Upper lobe of right lung (tissue), 1 donor: Measurements from ENCODE around the gene THSD1. TPM values are rescaled to one million over a fixed set of nuclear protein-coding genes. Genes with fewer than 3 reads are reported as not detected.
A peak's percentile ranks its signal among the peaks of the same experiment; 100 is the strongest.

Experiments used
- ATAC-seq: fragments of 200-7000 bp; cut with Tn5 transposase; one replicate; pipeline ENCODE4 v1.9.1; 2020; ENCODE audit warnings: mild to moderate bottlenecking, moderate library complexity
- DNase-seq: peaks from one replicate; pipeline ENCODE4 v3.0.0-alpha.2; 2020
- H3K27ac ChIP-seq: fragments of 200-600 bp; one replicate; pipeline ENCODE4 v1.8.0; 2022
- H3K27me3 ChIP-seq: fragments of 200-600 bp; one replicate; pipeline ENCODE4 v1.8.0; 2022; ENCODE audit warnings: mild to moderate bottlenecking
- H3K36me3 ChIP-seq: fragments of 200-600 bp; one replicate; pipeline ENCODE4 v1.8.0; 2022
- H3K4me1 ChIP-seq: fragments of 200-600 bp; one replicate; pipeline ENCODE4 v1.8.0; 2022
- H3K4me3 ChIP-seq: fragments of 200-600 bp; one replicate; pipeline ENCODE4 v1.8.0; 2022; ENCODE audit warnings: mild to moderate bottlenecking
- H3K9me3 ChIP-seq: fragments of 200-600 bp; one replicate; pipeline ENCODE4 v1.8.0; 2022
- intact Hi-C: fragments of 100-400 bp; cut with DNase I; formaldehyde crosslinking; loops from one replicate; pipeline ENCODE4 v1.11.0; 2022
- total RNA-seq: library from RNA; stranded (reverse); fragmentation: NEBNext Ultra II Directional; extraction: Animal tissue kit (Norgen Biotek cat#: 25700); gene quantifications from one replicate; pipeline ENCODE4 v1.2.1, GENCODE V29; 2021
- TF ChIP-seq, protein P1 (sequence below): fragments of 200-600 bp; IDR thresholded peaks from one replicate; pipeline ENCODE4 v1.8.0; 2022; ENCODE audit warnings: antibody characterized with exemption
- donor health status: DM: no; HTN: yes; CAD: no; lungs with severe emphysema.

THSD1 gene
- total RNA-seq, 1 donor from 2014 or later: 17.3 TPM

DNA sequence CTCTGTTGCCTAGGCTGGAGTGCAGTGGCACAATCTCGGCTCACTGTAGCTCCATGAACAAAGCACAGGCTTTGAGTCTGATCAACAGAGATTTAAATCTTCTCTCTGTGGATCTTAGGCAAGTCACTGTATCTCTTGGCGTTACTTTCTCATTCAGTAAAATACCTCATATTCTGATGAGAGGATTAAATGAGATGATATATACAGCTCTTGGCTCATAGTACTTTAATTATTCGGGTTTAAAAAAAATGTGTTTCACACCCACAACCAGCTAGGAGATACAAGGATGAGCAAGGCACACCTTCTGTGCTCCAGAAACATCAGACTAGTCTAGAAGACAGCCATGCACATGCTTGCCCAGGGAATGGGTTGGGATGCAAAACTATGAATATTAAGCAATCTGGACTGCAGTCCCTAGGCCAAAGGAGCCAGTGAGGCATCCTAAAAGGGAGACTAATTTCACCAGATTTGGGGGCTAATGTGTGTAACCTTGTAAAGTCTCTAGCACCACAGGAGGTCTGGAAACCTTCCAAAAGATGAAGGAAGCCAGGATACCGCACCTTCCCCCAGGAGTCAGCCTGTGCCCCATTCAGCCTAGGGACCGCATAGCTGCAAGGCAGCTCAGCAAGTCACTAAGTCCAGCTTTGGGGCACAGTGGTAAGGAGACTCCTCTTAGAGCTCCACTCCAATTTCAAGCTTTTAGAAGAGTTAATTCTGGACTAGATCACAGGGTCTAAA is 42.0 kb upstream of the THSD1 start:
- ATAC-seq (no peak), DNase-seq (no peak)
- no peaks in the 10 kb centered on the region for H3K27me3 ChIP-seq
- TF ChIP-seq, protein P1, sequence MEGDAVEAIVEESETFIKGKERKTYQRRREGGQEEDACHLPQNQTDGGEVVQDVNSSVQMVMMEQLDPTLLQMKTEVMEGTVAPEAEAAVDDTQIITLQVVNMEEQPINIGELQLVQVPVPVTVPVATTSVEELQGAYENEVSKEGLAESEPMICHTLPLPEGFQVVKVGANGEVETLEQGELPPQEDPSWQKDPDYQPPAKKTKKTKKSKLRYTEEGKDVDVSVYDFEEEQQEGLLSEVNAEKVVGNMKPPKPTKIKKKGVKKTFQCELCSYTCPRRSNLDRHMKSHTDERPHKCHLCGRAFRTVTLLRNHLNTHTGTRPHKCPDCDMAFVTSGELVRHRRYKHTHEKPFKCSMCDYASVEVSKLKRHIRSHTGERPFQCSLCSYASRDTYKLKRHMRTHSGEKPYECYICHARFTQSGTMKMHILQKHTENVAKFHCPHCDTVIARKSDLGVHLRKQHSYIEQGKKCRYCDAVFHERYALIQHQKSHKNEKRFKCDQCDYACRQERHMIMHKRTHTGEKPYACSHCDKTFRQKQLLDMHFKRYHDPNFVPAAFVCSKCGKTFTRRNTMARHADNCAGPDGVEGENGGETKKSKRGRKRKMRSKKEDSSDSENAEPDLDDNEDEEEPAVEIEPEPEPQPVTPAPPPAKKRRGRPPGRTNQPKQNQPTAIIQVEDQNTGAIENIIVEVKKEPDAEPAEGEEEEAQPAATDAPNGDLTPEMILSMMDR: no peak
- H3K9me3 ChIP-seq: no peaks in the 10 kb centered on the region
- intact Hi-C loops: no loop called here
- no peak overlapping the region for H3K4me3 ChIP-seq
- H3K36me3 ChIP-seq: peaks cover 4% of the 10 kb centered on the region
- H3K27ac ChIP-seq: no peak overlapping the region
- peaks cover 32% of the 10 kb centered on the region for H3K4me1 ChIP-seq

DNA sequence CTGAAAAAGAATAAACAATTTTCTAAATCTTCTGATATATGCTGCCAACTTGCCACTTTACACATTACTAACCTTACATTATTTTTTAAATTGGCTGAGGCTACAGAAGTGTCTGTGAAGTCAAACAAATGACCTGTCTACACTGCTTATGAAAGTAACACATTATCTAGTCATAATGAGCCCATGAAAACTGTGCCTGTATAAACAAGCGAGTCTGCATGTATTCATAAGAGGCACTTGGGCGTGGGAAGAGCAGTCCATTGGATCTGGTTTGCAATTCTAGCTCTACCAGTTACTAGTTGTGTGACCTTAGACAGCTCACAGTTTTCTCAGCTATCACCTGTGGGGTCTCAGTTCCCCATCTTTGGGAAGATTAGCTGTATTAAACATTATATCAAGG is 41.4 kb upstream of the THSD1 start:
- DNase-seq: no peak
- ATAC-seq: no peak
- H3K36me3 ChIP-seq: peaks cover 4% of the 10 kb centered on the region
- intact Hi-C loops: no loop called here
- no peaks in the 10 kb centered on the region for H3K9me3 ChIP-seq
- H3K4me3 ChIP-seq: no peak overlapping the region
- no peak overlapping the region for H3K27ac ChIP-seq
- H3K4me1 ChIP-seq: peaks cover 32% of the 10 kb centered on the region
- no peaks in the 10 kb centered on the region for H3K27me3 ChIP-seq
- TF ChIP-seq, protein P1: no peak

DNA sequence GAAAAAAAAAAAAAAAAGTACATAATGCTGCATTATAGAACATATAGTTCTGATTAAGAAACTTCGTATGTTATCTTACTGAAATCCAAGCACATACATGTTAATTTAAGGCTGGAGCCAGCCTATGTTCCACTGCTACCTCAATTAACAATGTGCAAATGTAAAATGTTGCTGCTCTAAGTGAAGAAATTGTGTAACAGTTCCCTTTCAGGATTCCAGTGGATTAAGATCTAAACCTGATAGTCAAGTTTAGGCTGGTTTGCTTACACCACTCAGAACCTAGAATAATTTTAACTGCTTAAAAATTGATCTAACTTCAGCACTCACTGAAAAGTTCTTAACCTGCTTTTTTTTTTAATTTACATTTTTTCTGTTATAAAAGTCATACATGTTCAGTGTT is 40.3 kb upstream of the THSD1 start:
- DNase-seq: no peak
- intact Hi-C loops: no loop called here

DNA sequence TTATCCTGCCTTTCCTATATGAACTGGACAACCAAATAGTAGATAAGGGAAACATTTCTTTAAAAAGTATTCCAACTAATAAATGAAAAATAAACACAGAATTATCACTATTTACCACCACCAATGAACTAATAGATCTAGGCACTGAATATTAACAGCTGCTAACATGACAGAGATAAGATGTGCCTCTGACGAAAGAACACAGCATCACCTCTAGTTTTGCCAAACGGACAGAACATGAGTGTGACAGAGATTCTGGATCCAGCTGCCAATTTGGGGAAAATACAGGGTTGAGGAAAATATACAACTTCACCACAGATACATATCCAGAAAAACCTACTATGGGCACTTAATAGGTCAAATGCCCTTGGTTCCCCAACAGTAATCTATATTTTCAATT is 26.5 kb upstream of the THSD1 start:
- TF ChIP-seq, protein P1: no peak
- Histone ChIP-seq H3K9me3 (no peaks in the 10 kb centered on the region), H3K27me3 (no peaks in the 10 kb centered on the region), H3K4me1 (no peaks in the 10 kb centered on the region), H3K4me3 (no peak overlapping the region), H3K27ac (no peak overlapping the region), H3K36me3 (peaks cover 70% of the 10 kb centered on the region)
- no peak for DNase-seq
- intact Hi-C loops: no loop called here
- ATAC-seq: no peak

More for the DNA sequence above, 40.3 kb upstream of the THSD1 start:
- Histone ChIP-seq H3K27me3 (no peaks in the 10 kb centered on the region), H3K27ac (no peak overlapping the region), H3K36me3 (peaks cover 15% of the 10 kb centered on the region), H3K4me3 (no peak overlapping the region), H3K4me1 (peaks cover 32% of the 10 kb centered on the region), H3K9me3 (no peaks in the 10 kb centered on the region)
- TF ChIP-seq, protein P1: no peak
- no peak for ATAC-seq

DNA sequence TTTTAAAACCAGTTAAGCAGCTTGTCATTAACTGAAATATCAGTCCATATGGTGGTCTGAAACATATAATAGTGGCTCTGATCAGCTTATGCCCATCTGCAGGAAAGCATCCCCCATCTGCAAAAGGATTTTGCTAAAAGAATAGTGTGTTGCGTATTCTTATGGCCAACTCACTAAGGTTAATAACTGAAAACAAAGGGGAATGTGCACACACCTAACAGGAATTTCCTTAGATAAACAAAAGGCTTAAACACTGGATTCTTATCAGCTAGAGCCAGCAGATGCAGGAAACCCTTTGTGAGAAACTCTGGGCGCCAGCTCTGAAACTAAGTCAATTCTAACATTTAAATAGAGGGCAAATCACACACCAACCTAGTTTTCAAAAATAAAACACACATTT is 22.3 kb upstream of the THSD1 start:
- TF ChIP-seq, protein P1: no peak
- Histone ChIP-seq H3K27ac (no peak overlapping the region), H3K27me3 (no peaks in the 10 kb centered on the region), H3K9me3 (no peaks in the 10 kb centered on the region), H3K4me3 (no peak overlapping the region), H3K36me3 (peaks cover 71% of the 10 kb centered on the region), H3K4me1 (no peaks in the 10 kb centered on the region)
- ATAC-seq: peak; percentile 69
- intact Hi-C loops: no loop called here
- no peak for DNase-seq
